Endothelial cell of umbilical vein (primary cell): ENCODE measurements around the gene LILRB3. TPM values are rescaled to one million over a fixed set of nuclear protein-coding genes. Genes with fewer than 3 reads are reported as not detected.

Experiments
- BruUV-seq: library from RNA; stranded (reverse); fragments of 400-500 nt; replicated peaks from 2 replicates; lab custom pipeline; 2021; lab: Mats Ljungman, UMichigan
- CTCF ChIA-PET: fragments of 300-600, 350-600 bp; sonication (Branson Sonifier 250); formaldehyde crosslinking; loops from one replicate; lab custom pipeline; 2021; ENCODE audit warnings: antibody characterized with exemption, inconsistent platforms; lab: Charles Lee
- POLR2A ChIA-PET: fragments of 300-600, 350-600 bp; sonication (Branson Sonifier 250); formaldehyde crosslinking; loops from one replicate; lab custom pipeline; 2021; ENCODE audit warnings: antibody characterized with exemption, inconsistent platforms; lab: Charles Lee
- DNase-seq: peaks from one replicate; pipeline ENCODE4 v3.0.0-alpha.2; 2011; ENCODE audit warnings: low read depth, low spot score
- FAIRE-seq: peaks from 2 replicates; lab custom pipeline; 2011; peaks lifted over from hg19 to GRCh38; lab: Jason Lieb, UNC
- H2AFZ ChIP-seq: 2 replicates; pipeline ENCODE4 v1.6.0; 2012; ENCODE audit warnings: low read depth, low read length, control low read depth, inconsistent platforms
- H3K27ac ChIP-seq: 2 replicates; pipeline ENCODE4 v1.5.1; 2011; ENCODE audit warnings: low read depth, mild to moderate bottlenecking, control low read depth, low read length, moderate library complexity; ENCODE audit not compliant: insufficient read depth
- H3K27me3 ChIP-seq, 2 experiments: 2 replicates each; pipeline versions ENCODE4 v1.6.0 to v1.6.1; 2011; ENCODE audit warnings: low read length in 2 of 2, mixed read lengths in 1 of 2; ENCODE audit not compliant: control insufficient read depth in 2 of 2, insufficient read depth in 2 of 2
- H3K36me3 ChIP-seq, 2 experiments: 2 replicates in 1 of 2; 3 replicates in 1 of 2; pipeline ENCODE4 v1.5.1; 2011; ENCODE audit warnings: low read length in 2 of 2, mild to moderate bottlenecking in 1 of 2, moderate library complexity in 1 of 2; ENCODE audit not compliant: control insufficient read depth in 2 of 2, insufficient read depth in 2 of 2; ENCODE audit errors: extremely low read depth in 1 of 2
- H3K4me1 ChIP-seq: 3 replicates; pipeline ENCODE4 v1.5.1; 2011; ENCODE audit warnings: mild to moderate bottlenecking, low read length; ENCODE audit not compliant: control insufficient read depth, insufficient read depth; ENCODE audit errors: extremely low read depth
- H3K4me2 ChIP-seq: 2 replicates; pipeline ENCODE4 v1.6.1; 2011; ENCODE audit warnings: low read length, control low read depth, mixed read lengths; ENCODE audit not compliant: insufficient read depth
- H3K4me3 ChIP-seq, 3 experiments: fragments of 200-600 bp in 1 of 3; sonication (generic), shearing (Covaris generic) in 1 of 3; replicated peaks in 1 of 3; 2 replicates each; pipeline ENCODE4 v1.5.1; 2011 to 2016; ENCODE audit warnings: control low read depth in 3 of 3, low read length in 3 of 3, mild to moderate bottlenecking in 2 of 3, inconsistent platforms in 1 of 3, low read depth in 1 of 3, moderate library complexity in 1 of 3; ENCODE audit not compliant: insufficient read depth in 1 of 3
- H3K79me2 ChIP-seq: 2 replicates; pipeline ENCODE4 v1.6.0; 2012; ENCODE audit warnings: low read length, inconsistent platforms; ENCODE audit not compliant: control insufficient read depth, insufficient read depth
- H3K9ac ChIP-seq: replicated peaks from 2 replicates; pipeline ENCODE3; 2011; ENCODE audit warnings: low read length, control low read depth; ENCODE audit not compliant: insufficient read depth; ENCODE audit errors: extremely low read depth
- H3K9me1 ChIP-seq: replicated peaks from 3 replicates; pipeline ENCODE4 v1.6.0; 2011; ENCODE audit warnings: mild to moderate bottlenecking, low read length; ENCODE audit not compliant: control insufficient read depth, insufficient read depth; ENCODE audit errors: extremely low read depth
- H3K9me3 ChIP-seq: replicated peaks from 2 replicates; pipeline ENCODE4 v1.5.1; 2012; ENCODE audit warnings: low read length, inconsistent platforms; ENCODE audit not compliant: control insufficient read depth, insufficient read depth
- H4K20me1 ChIP-seq: replicated peaks from 2 replicates; pipeline ENCODE3; 2011; ENCODE audit warnings: mild to moderate bottlenecking, low read length; ENCODE audit not compliant: control insufficient read depth, insufficient read depth; ENCODE audit errors: extremely low read depth
- EZH2 ChIP-seq: IDR thresholded peaks from 2 replicates; pipeline ENCODE4 v1.6.1; 2012; ENCODE audit warnings: borderline replicate concordance, low read depth, mild to moderate bottlenecking, moderate library complexity, low read length, inconsistent platforms; ENCODE audit not compliant: severe bottlenecking
- GATA2 ChIP-seq: IDR thresholded peaks from 2 replicates; pipeline ENCODE4 v1.7.0; 2011; ENCODE audit warnings: low read depth, mild to moderate bottlenecking, moderate library complexity, mixed read lengths, low read length; ENCODE audit not compliant: insufficient read length, insufficient read depth
- JUN ChIP-seq: IDR thresholded peaks from 2 replicates; pipeline ENCODE4 v1.6.1; 2011; ENCODE audit warnings: borderline replicate concordance, low read depth; ENCODE audit not compliant: insufficient read length, insufficient read depth
- MYC ChIP-seq: IDR thresholded peaks from one replicate; pipeline ENCODE4 v1.6.1; 2011; ENCODE audit warnings: mild to moderate bottlenecking, low read depth, low read length
- dilution Hi-C: fragments of 300-500 bp; cut with MboI; formaldehyde crosslinking; loops from one replicate; pipeline ENCODE4 v1.15.0; 2019; ENCODE audit warnings: low sequenced_read_pairs; ENCODE audit not compliant: extremely low pct_ligation_motif_present
- intact Hi-C: fragments of 100-400 bp; cut with micrococcal nuclease; formaldehyde crosslinking; loops from one replicate; pipeline ENCODE4 v1.10.0; 2022
- polyA plus RNA-seq, 4 experiments: library from polyadenylated mRNA; depleted of rRNA in 3 of 4; stranded (reverse) in 3 of 4; unstranded in 1 of 4; fragments of >200 nt; gene quantifications; 2 replicates each; pipeline versions ENCODE4 v1.2.1 to v1.2.3, GENCODE V29; 2011 to 2012; ENCODE audit warnings: missing spikeins in 1 of 4
- total RNA-seq: library from RNA; stranded (reverse); gene quantifications from 2 replicates; pipeline ENCODE4 v1.2.3, GENCODE V29; 2021
- TF ChIP-seq, protein P1 (sequence below): IDR thresholded peaks from 2 replicates; pipeline ENCODE4 v1.6.1; 2011; ENCODE audit not compliant: insufficient read depth, insufficient read length
- TF ChIP-seq, protein P2 (sequence below), 2 donors: IDR thresholded peaks; 1 replicate in 1 of 2; 2 replicates in 1 of 2; pipeline ENCODE4 v1.5.1; 2011; ENCODE audit warnings: low read length in 2 of 2, mild to moderate bottlenecking in 2 of 2, moderate library complexity in 2 of 2, control low read depth in 1 of 2, inconsistent platforms in 1 of 2, low read depth in 1 of 2; ENCODE audit not compliant: insufficient read depth in 1 of 2; ENCODE audit errors: extremely low read depth in 1 of 2

The LILRB3 gene
- total and polyA plus RNA-seq, 2 donors (not counting 3 experiments of a cell fraction or from before 2014, with no cell fraction given) = not detected

DNA sequence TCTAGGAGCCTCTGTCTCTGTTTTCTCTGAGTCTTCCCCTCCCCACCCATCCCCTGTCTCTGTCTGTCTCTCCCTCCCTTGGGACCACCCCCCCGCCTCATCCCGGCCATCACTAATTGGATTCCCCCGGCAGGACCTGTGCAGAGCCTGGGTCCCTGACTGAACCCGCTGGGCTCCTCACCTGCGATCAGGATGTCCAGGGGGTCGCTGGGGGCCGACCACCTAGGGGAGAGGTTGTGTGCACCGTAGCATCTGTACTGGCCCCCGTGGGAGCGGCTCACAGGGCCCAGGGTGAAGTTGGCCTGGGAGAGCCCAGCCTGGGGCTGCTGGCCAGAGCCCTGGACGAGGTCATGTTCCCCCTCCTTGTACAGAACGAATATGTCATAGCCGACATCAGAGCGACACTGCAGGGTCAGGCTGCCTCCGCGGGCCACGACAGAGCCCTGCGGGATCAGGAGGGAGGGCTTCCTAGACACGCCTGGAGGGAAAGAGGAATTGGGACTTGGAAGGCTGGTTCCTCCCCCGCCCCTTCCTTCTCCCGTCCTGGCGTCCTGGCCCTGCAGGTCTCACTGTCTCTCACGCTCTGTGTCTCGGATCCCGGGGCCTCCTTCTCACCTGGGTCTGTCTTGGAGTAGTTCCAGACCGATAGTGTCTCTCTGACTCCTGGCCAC is 32.4 kb upstream of the LILRB3 start:
- TF ChIP-seq GATA2 (no peak), EZH2 (no peak), MYC (no peak), JUN (no peak)
- TF ChIP-seq, protein P1, sequence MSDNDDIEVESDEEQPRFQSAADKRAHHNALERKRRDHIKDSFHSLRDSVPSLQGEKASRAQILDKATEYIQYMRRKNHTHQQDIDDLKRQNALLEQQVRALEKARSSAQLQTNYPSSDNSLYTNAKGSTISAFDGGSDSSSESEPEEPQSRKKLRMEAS = no peak
- TF ChIP-seq, protein P2, sequence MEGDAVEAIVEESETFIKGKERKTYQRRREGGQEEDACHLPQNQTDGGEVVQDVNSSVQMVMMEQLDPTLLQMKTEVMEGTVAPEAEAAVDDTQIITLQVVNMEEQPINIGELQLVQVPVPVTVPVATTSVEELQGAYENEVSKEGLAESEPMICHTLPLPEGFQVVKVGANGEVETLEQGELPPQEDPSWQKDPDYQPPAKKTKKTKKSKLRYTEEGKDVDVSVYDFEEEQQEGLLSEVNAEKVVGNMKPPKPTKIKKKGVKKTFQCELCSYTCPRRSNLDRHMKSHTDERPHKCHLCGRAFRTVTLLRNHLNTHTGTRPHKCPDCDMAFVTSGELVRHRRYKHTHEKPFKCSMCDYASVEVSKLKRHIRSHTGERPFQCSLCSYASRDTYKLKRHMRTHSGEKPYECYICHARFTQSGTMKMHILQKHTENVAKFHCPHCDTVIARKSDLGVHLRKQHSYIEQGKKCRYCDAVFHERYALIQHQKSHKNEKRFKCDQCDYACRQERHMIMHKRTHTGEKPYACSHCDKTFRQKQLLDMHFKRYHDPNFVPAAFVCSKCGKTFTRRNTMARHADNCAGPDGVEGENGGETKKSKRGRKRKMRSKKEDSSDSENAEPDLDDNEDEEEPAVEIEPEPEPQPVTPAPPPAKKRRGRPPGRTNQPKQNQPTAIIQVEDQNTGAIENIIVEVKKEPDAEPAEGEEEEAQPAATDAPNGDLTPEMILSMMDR (IDR thresholded peaks at IDR 0.05; ENCODE audit: extremely low read depth in 1 of 2, insufficient read depth in 1 of 2, low read depth in 1 of 2, low read length in 2 of 2) = no peak
- CTCF ChIA-PET = interaction anchor here (2.5 to 2.8 kb wide), 2 partner anchors 10 to 11 kb away, joined by 15 to 33 read pairs; no protein-coding TSS in a partner anchor
- Histone ChIP-seq H3K36me3 (no peaks in the 10 kb centered on the region), H2AFZ (no peak overlapping the region), H3K9me3 (no peaks in the 10 kb centered on the region), H4K20me1 (no peaks in the 10 kb centered on the region), H3K9ac (no peak overlapping the region), H3K27me3 (peaks cover 0 to 3% of the 10 kb centered on the region in 2 experiments), H3K4me2 (no peak overlapping the region), H3K4me1 (peaks cover 3% of the 10 kb centered on the region), H3K9me1 (no peaks in the 10 kb centered on the region), H3K27ac (no peak overlapping the region), H3K4me3 (no peak overlapping the region), H3K79me2 (no peaks in the 10 kb centered on the region)
- POLR2A ChIA-PET = no interaction called here
- FAIRE-seq = no peak
- BruUV-seq = no TSS peak
- dilution Hi-C loops = no loop called here
- intact Hi-C loops = no loop called here
- no peak for DNase-seq
